ENCODE measurements around the gene EED.

GRCh38 chr11:86314636-86315035 is 70.1 kb downstream of the EED start:
- TF ChIP-seq POLR2A (IDR thresholded peaks at IDR 0.05) (no peak), CTCF (IDR thresholded peaks at IDR 0.05) (no peak), EP300 (IDR thresholded peaks at IDR 0.05) (no peak)
